ENCODE measurements around the gene LMAN1L. TPM values are rescaled to one million over a fixed set of nuclear protein-coding genes. Genes with fewer than 3 reads are reported as not detected.

LMAN1L gene
- total RNA-seq, 2 donors from 2014 or later: not detected

DNA sequence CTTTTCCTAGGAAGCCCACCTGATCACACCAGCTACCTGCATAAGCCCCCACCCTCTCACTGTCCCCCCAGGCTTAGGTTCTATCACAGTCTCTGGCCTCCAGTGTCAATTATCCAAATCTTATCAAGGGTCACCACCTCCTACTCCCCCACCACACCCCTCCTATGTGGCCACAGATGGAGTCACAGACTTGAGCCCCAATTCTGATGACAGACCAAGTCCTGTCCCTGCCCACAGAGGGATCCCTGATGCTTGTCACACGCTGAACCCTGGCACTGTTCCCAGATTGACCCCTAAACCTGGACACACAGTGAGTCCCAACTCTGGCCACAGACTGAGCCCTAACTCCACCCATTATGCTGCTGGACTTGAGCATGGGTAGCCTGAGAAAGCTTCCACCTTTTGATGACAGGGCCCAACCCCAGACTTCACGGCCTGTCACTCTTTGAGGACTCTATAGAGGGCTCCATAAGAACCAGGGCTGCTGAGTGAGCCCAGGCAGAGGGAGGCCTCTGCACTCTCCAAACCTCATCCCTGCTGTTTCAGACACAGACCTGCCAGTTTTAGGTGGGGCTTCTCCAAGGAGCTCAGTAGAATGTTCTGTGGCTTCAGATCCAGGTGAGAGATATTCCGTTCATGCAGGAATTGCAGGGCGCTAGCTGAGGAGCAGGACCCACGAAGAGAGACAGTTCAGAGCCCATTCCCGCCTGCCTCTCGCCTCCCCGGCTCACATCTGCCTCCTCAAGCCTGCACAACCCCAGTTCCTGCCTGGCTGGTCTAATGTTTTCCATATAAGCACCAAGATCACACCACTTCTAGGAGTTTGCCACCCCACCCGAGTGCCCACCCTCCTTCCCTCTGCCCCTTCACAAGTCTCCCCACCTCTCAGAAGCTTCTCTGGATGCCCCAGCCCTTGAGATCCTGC, 28.5 kb downstream of the LMAN1L start:
- Histone ChIP-seq H3K36me3 (no peaks in the 10 kb centered on the region), H3K4me1 (peaks cover 17% of the 10 kb centered on the region), H3K4me3 (no peak overlapping the region), H3K27me3 (no peaks in the 10 kb centered on the region), H3K9me3 (no peaks in the 10 kb centered on the region), H3K9ac (ENCODE audit: low read depth in 2 of 2, low read length in 2 of 2) (peak overlapping the region in 1 of 2 donors; percentile 93), H3K27ac (no peak overlapping the region)
- intact Hi-C loops (cut with DNase I): loop anchor here (5.0 kb wide), 1 partner anchor 61 kb away; no protein-coding TSS in a partner anchor
- TF ChIP-seq, protein P1, sequence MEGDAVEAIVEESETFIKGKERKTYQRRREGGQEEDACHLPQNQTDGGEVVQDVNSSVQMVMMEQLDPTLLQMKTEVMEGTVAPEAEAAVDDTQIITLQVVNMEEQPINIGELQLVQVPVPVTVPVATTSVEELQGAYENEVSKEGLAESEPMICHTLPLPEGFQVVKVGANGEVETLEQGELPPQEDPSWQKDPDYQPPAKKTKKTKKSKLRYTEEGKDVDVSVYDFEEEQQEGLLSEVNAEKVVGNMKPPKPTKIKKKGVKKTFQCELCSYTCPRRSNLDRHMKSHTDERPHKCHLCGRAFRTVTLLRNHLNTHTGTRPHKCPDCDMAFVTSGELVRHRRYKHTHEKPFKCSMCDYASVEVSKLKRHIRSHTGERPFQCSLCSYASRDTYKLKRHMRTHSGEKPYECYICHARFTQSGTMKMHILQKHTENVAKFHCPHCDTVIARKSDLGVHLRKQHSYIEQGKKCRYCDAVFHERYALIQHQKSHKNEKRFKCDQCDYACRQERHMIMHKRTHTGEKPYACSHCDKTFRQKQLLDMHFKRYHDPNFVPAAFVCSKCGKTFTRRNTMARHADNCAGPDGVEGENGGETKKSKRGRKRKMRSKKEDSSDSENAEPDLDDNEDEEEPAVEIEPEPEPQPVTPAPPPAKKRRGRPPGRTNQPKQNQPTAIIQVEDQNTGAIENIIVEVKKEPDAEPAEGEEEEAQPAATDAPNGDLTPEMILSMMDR (IDR thresholded peaks at IDR 0.05): no peak
- DNase-seq: no peak

DNA sequence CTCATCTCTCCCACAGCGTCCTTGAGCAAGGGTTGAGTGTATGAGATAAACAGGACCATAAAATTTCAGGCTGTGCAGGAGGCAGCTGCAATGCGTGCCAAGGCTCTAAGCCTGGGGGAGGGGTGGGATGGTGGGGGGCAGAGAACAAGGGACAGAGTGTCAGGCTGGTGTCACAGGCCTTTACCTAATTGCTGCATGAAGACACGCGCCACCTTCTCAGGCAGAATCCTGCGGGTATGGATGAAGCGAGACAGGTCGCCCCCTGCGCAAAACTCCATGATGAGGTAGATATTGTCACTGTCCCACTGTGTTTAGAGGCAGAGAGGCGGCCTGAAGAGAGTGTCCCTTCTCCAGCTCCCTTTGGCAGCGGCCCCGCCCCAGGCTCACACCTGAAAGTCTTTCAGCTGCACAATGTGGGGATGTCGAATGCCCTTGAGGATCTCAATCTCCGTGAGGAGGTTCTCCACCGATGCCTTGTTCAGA, 29.3 kb downstream of the LMAN1L start:
- Histone ChIP-seq H3K9ac (ENCODE audit: low read depth in 2 of 2, low read length in 2 of 2) (peak overlapping the region in 1 of 2 donors; percentile 93), H3K4me3 (peak overlapping the region; percentile 90), H3K9me3 (no peaks in the 10 kb centered on the region), H3K36me3 (no peaks in the 10 kb centered on the region), H3K4me1 (peaks cover 17% of the 10 kb centered on the region), H3K27me3 (no peaks in the 10 kb centered on the region), H3K27ac (no peak overlapping the region)
- intact Hi-C loops (cut with DNase I): loop anchor here (5.0 kb wide), 1 partner anchor 60 kb away; no protein-coding TSS in a partner anchor
- DNase-seq: peak; percentile 50
- TF ChIP-seq, protein P1 (IDR thresholded peaks at IDR 0.05): no peak

DNA sequence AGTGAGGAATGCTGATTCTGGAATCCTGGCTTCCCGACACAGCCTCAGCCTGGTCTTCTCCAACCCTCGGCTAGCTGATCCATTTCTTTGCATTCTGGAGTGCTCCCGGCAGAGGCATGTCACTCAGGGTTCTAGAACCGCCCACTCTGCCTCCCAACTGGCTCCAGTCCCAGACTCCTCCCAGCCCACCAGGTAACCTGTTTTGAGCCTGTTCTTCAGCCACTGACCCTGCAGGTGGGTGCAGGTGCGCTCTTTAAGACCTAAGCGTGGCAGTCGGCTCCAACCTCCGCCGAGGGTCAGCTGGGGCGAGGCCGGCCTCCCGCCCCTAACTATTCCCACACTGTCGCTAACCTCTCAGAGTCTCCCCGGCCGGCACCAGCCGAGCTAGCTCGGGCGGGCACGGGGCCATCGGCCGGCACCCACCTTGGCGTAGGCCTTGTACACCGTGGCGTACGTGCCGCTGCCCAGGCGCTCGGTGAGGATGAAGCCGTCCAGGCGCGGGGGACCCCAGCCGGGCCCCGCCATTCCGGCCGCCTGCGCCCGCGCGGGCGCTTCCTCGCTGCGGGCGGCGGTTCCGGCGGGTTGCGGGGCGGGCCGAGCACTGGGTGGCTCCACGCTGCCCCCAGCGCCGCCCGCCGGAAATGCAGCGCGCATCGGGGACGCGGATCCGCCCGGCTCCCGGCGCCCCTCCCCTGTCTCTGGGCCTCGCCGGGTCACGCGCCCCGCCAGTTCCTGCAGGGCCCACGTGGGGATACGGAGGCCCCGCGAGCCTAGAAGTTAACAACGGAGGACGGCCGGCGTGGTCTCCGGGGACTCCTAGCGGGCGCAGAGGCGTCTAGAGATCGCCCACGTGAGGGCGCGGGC, 30.2 kb downstream of the LMAN1L start, which contains the start of gene ULK3:
Gene ULK3, minus strand, starts transcription at position 576 of the 864 bp plus-strand sequence. Its CDS starts 51 bp downstream, at position 525.
- peak; percentile 92 for DNase-seq
- Histone ChIP-seq H3K27me3 (no peaks in the 10 kb centered on the region), H3K4me1 (peaks cover 17% of the 10 kb centered on the region), H3K9ac (ENCODE audit: low read depth in 2 of 2, low read length in 2 of 2) (peak within 1 kb of the TSS; percentile 93 to 95), H3K36me3 (no peaks in the 10 kb centered on the region), H3K4me3 (peak within 1 kb of the TSS; percentile 90), H3K27ac (peak within 1 kb of the TSS; percentile 92), H3K9me3 (no peaks in the 10 kb centered on the region)
- intact Hi-C loops (cut with DNase I): loop anchor here (5.0 kb wide), 1 partner anchor 59 kb away; no protein-coding TSS in a partner anchor
- TF ChIP-seq, protein P1 (IDR thresholded peaks at IDR 0.05): peak; percentile 50

DNA sequence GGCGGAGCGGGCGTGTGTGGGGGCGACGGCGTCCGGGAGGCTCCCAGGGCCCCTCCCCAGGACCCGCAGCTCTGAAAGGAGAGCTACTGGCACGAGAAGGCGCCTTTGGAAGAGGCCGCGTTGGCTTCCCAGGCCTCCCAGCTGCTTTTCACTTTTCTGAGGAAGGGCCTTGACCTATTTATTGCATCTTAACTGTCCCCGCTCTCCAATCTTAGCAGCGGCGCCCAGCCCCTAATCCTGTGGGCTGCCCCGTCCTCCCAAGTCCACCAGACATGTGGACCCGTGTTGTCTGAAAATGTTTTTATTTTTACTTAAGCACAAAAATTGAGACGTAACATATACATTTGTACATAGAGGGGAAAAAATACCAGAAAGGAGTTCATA, 30.8 kb downstream of the LMAN1L start:
- H3K27ac ChIP-seq: peak overlapping the region; percentile 92
- no peaks in the 10 kb centered on the region for H3K9me3 ChIP-seq
- peaks cover 4% of the 10 kb centered on the region for H3K36me3 ChIP-seq
- no peak for DNase-seq
- peaks cover 17% of the 10 kb centered on the region for H3K4me1 ChIP-seq
- peak overlapping the region; percentile 90 for H3K4me3 ChIP-seq
- intact Hi-C loops (cut with DNase I): loop anchor here (5.0 kb wide), 1 partner anchor 59 kb away; no protein-coding TSS in a partner anchor
- TF ChIP-seq, protein P1 (IDR thresholded peaks at IDR 0.05): no peak
- H3K9ac ChIP-seq (ENCODE audit: low read depth in 2 of 2, low read length in 2 of 2): peak overlapping the region; percentile 79 to 95
- no peaks in the 10 kb centered on the region for H3K27me3 ChIP-seq

DNA sequence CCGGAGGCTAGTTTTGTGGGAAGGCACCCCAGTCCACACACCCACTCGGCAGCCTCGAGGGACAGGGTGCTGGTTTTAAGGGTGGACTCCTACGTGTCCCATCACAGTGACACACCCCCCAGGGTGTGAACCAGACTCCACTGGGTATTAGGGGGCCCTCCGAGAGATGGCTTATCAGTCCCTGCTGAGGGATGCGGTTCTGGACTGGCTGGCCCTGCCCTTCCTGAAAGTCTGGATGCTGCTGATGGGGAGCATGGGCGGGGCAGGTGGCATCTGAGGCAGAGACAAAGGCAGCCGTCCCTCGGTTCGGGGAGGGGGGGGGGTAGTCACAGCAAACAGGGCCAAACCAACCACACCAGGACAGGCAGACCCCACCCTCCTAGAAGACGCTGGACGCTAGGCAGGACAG, 31.3 kb downstream of the LMAN1L start:
- Histone ChIP-seq H3K36me3 (peaks cover 6% of the 10 kb centered on the region), H3K9me3 (no peaks in the 10 kb centered on the region), H3K9ac (ENCODE audit: low read depth in 2 of 2, low read length in 2 of 2) (peak overlapping the region in 1 of 2 donors; percentile 95), H3K27me3 (no peaks in the 10 kb centered on the region), H3K27ac (peak overlapping the region; percentile 92), H3K4me1 (peaks cover 17% of the 10 kb centered on the region), H3K4me3 (no peak overlapping the region)
- DNase-seq: no peak
- intact Hi-C loops (cut with DNase I): loop anchor here (5.0 kb wide), 1 partner anchor 58 kb away; no protein-coding TSS in a partner anchor
- TF ChIP-seq, protein P1 (IDR thresholded peaks at IDR 0.05): no peak
